ENCODE data around the gene ISYNA1.
"Not testable (repeated sequence)": the region's sequence is repeated elsewhere in the genome, so short reads cannot be mapped to it uniquely, and the experiment has no call there.

Gene ISYNA1

GRCh38 chr19:18421371-18421959 lies 16.5 kb downstream of the ISYNA1 start:
- no peak for DNase-seq (ENCODE audit: low read depth in 2 of 2, low spot score in 1 of 2)

DNA sequence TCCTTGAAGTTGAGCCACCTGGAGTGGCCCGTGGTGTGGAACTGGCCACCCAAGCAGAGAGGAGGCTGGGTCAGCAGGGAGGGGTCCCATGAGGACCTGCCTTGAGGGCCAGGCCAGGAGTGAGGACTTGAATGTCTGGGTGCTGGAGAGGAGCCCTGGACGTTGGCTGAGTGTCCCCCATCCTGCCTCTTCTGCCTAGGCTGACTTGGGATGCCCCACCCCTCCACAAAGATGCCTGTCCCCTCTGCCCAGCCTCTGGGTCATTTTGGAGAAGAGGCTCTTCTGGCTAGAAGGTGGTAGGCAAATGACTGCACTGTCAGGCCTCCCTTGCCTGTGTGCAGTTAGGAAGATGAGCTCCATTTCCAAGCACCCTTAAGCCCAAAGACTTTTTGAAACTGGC lies 17.0 kb downstream of the ISYNA1 start:
- no peak for DNase-seq (ENCODE audit: low read depth in 2 of 2, low spot score in 1 of 2)

DNA sequence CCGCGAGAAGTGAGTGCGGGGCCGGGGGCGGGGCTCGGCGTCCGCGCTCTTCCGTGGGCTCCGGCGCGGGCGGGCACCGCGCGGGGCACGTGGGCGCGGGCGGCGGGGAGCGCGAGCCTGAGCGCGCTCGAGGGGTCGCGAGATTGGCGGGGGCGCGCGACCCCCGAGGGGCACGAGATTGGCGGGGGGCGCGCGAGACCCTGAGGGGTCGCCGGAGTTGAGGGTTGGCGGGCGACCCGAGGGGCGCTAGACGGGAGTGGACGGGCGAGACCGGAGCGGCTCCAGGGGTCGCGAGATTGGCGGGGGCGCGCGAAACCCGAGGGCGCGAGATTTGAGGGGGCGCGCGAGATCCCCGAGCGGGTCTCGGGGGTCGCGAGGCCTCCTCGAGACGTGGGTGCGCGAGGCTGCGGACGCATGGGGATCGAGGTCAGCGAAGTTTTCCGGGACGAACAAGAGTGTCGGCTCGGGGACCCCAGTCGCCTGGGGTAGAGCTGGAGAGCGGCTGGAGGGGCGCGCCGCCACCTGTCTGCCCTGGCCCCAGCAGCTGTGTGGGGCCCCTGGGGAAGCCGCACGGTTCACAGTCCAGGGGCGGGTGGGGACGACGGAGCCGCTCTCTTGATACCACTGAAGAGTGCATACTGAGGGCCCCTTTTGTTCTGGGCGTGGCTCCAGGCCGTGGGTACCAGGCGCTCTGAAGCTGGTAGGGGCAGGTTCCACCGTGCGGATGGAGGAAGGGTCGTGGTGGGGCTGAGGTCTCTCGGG lies 18.1 kb downstream of the ISYNA1 start:
- DNase-seq (ENCODE audit: low read depth in 2 of 2, low spot score in 1 of 2) = no peak

DNA sequence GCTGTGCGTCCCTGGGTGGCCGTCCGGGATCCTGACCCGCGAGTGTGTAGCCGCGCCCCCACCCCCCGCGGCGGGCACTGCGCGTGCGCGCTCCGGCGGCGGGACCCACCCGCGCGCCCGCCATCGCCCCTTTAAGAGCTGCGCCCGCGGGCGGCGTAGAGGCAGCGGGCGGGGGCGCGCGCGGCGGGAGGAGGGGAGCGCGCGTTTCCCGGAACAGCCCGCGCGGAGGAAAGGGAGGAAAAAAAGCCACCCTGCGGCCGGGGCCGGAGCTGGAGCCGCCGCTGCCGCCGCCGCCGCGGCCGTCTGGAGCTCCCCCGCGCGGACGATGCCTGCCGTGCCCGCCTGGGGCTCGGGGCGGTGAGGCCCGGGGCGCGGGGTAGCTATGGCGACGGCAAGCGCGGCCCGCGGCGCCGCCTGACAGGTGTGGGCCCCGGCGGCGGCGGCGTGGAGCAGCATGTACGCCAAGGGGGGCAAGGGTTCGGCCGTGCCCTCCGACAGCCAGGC lies 18.7 kb downstream of the ISYNA1 start, which contains the start of gene SSBP4:
TSS of gene SSBP4 (plus strand) at position 204 of the 504 bp plus-strand sequence. CDS start at position 455, 251 bp downstream.
- no peak for DNase-seq (ENCODE audit: low read depth in 2 of 2, low spot score in 1 of 2)

DNA sequence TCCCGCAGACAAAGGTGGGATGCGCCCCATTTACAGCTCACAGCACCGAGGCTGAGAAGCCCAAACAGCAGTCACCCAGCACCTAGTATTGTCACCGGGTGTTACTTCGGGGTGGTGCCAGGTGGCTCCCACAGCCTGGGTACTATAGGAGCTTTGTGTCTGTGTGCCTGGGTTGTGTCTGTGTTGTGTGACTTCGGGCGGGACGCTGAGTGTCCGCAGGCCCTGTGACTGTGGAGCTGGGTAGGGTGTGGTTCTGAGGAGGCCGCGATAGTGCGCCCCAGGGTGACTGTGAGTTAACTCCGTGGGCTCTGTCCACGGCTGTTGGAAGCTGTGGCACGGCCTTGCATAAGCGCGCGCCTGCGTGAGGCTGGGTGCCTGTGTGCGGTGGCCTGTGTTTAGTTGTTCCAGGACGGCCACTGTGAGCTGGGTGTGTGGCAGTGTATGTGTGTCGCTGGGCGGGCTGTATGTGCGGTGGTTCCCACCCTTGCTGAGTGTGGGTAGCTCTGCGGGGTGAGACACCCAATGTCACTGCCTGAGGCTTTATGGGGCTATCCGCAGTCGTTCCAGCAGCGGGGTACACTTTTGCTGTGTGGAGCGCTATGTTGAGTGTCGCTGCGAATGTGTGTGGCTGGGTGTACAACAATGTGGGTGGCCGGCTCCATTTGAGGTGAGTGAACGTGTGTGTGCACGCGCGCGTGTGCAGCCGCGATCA lies 19.3 kb downstream of the ISYNA1 start:
- no peak for DNase-seq (ENCODE audit: low read depth in 2 of 2, low spot score in 1 of 2)

GRCh38 chr19:18418029-18418482 lies 19.9 kb downstream of the ISYNA1 start:
- DNase-seq (ENCODE audit: low read depth in 2 of 2, low spot score in 1 of 2) = no peak

DNA sequence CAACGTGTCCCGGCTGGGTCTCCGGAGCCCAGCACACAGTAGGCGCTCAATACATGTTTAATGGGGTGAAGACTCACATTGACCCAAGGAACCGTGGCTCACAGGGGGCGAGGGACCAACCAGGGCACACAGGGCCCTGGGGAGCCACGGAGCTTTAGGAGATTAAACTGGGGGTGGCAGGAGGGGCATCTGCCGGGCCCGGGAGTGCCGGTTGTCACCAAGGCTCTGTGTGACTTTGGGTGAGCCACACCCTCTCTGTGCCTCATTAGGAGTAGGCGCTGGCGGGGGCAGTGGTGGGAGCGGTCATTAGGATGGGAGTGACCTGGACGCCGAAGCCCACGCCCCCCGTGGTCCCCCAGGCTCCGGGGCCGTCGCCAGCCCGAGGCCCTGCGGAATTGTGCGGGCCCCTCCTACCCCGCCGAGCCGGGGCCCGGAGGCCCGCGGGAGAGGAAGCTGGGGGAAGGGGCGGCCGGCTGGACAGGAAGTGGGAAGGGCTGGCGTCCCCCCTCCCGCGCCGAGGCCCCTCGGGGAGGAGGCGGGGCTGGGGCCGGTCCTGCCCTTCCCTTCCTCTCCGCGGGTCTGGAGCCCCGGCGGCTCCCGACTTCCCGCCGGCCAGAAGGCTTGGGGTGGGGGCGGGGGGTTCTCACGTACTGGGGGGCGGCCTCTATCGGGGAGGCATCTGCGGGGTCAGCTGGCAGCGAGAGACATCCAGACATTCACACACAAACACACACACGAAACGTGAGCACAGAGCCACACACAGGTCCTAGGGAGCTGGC lies 20.5 kb downstream of the ISYNA1 start:
- no peak for DNase-seq (ENCODE audit: low read depth in 2 of 2, low spot score in 1 of 2)

DNA sequence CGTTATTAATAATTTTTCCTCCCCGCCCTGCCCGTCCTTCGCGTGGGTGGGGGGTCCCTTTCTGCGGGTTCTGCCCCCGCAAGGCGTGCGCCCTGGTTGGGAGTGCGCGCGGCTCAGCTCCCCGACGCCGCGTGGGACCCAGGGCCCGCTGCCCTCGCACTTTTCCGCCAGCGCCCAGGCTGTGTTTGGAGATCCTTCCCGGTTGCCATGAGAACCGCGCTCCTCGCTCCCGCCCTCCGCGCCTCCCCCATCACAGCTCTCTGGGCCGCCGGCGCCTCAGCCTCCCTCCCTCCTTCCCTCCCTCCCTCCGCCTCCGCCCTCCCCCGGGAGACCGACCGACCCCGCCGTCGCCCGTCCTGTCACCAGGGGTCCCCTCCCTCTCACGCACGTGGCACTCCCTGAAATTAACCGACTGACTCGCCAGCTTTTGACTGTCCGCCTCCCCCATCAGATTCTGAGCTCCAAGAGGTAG lies 21.1 kb downstream of the ISYNA1 start:
- no peak for DNase-seq (ENCODE audit: low read depth in 2 of 2, low spot score in 1 of 2)

- DNase-seq (ENCODE audit: low read depth in 2 of 2, low spot score in 1 of 2) = no peak
These were observed 22.6 kb downstream of the ISYNA1 start for GRCh38 chr19:18415178-18415867.

GRCh38 chr19:18414504-18415177 lies 23.3 kb downstream of the ISYNA1 start:
- no peak for DNase-seq (ENCODE audit: low read depth in 2 of 2, low spot score in 1 of 2)

GRCh38 chr19:18412610-18413239 lies 25.2 kb downstream of the ISYNA1 start:
- DNase-seq (ENCODE audit: low read depth in 2 of 2, low spot score in 1 of 2) = no peak

DNA sequence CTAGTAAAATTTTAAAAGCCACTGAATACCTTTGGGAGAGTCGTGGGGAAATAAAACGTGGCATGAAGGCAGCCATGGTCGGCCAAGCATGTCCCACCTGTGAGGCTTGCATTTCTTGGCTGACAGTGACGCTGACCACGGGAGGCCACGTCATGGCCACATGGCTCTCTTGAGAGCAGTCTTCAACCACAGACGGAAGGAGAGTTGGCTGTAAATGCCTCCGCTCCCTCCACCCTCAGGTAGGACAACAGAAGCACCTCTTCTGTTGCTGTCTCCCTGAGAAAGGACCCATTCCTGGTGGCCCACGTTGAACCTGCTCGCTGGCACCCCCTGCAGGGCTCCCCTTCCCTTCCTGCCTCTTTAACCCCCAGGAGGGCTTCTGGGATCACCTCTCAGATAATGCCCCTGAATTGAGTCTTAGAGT lies 29.9 kb downstream of the ISYNA1 start:
- DNase-seq (ENCODE audit: low read depth in 2 of 2, low spot score in 1 of 2) = no peak

DNA sequence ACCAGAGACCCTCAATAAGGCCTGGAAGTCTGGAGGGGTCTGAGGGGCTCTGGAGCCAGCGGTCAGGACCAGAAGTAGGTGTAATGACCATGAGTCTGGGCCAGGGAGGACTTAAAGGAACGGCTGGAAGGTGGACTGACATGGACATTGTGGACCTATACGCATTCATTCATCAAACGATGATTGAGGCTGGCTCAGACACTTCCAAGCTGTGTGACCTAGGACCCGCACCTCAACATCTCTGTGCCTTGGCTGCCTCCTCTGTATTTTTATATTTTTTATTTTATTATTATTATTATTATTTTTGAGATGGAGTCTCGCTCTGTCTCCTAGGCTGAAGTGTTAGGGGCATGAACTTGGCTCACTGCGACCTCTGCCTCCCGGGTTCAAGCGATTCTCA lies 31.2 kb downstream of the ISYNA1 start:
- no peak for DNase-seq (ENCODE audit: low read depth in 2 of 2, low spot score in 1 of 2)

DNA sequence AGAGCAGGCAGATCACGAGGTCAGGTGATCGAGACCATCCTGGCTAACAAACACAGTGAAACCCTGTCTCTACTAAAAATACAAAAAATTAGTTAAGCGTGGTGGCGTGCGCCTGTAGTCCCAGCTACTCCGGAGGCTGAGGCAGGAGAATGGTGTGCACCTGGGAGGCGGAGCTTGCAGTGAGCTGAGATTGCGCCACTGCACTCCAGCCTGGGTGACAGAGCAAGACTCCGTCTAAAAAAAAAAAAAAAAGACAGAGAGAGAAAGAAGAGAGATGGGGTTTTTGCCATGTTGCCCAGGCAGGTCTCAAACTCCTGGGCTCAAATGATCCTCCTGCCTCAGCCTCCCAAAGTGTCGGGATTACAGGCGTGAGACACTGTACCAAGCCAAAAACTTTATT lies 32.2 kb downstream of the ISYNA1 start:
- DNase-seq (ENCODE audit: low read depth in 2 of 2, low spot score in 1 of 2) = not testable (repeated sequence)

GRCh38 chr19:18402455-18403248 lies 35.3 kb downstream of the ISYNA1 start:
- not testable (repeated sequence) for DNase-seq (ENCODE audit: low read depth in 2 of 2, low spot score in 1 of 2)

DNA sequence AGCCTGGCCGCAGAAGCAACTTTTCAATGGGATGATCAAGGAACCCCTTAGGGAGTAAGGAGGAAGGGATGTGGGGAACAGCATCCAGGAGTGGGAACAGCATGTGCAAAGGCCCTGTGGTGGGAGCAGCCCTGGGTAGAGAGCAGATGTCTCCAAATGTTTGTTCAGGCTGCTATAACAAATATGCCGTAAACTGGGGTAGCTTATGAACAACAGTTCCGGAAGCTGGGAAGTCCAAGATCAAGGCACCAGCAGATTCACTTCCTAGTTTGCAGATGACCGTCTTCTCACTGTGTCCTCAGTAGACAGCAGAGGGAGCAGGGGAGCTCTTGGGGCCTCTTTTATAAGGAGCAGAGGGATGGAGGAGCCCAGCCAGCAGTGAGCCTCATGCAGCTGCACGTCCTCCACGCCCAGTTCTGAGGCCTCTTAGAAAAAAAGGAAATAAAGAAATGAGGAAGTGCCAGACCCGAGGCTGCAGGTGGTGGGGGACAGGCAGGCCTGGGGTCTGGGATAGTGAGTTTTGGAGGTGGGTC lies 36.3 kb downstream of the ISYNA1 start:
- DNase-seq (ENCODE audit: low read depth in 2 of 2, low spot score in 1 of 2) = no peak

GRCh38 chr19:18399008-18399407 lies 38.9 kb downstream of the ISYNA1 start:
- no peak for DNase-seq (ENCODE audit: low read depth in 2 of 2, low spot score in 1 of 2)
